ENCODE data around the gene CFHR5.

DNA sequence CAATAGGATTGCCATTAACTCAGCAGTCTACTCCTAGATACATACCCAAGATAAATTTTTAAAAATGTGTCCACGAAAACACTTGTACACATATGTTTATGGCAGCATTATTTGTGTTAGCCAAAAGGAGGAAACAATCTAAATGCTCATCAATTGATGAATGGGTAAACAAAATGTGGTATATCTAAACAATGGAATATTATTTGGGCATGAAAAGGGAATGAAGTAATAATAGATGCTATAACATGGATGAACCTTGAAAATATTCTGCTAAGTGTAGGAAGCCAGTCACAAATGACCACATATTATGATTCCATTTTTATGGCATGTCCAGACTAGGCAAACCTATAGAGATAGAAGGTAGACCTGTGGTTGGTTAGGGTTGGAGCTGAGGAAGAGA lies 34.3 kb downstream of the CFHR5 start:
- TF ChIP-seq POLR2AphosphoS5 (IDR thresholded peaks at IDR 0.05; ENCODE audit: low read depth, low read length) (no peak), SIN3A (IDR thresholded peaks at IDR 0.05; ENCODE audit: borderline replicate concordance, insufficient read depth, low read length) (no peak)

Measured in PFSK-1 (cell line).